IgD-negative memory B cell (primary cell): ENCODE data around the gene IFI27. TPM values are rescaled to one million over a fixed set of nuclear protein-coding genes. Genes with fewer than 3 reads are reported as not detected.

ENCODE experiments used
- H3K27ac Mint-ChIP-seq, 3 donors: one replicate each; pipeline ENCODE4 v1.8.0; 2020 to 2022; ENCODE audit warnings: mild to moderate bottlenecking in 3 of 3, mixed read lengths in 3 of 3, moderate library complexity in 1 of 3
- H3K27me3 Mint-ChIP-seq: one replicate; pipeline ENCODE4 v1.8.0; 2021; ENCODE audit warnings: mixed read lengths
- H3K36me3 Mint-ChIP-seq: one replicate; pipeline ENCODE4 v1.8.0; 2020; ENCODE audit warnings: mild to moderate bottlenecking, mixed read lengths
- H3K4me1 Mint-ChIP-seq, 3 donors: one replicate each; pipeline ENCODE4 v1.8.0; 2020 to 2022; ENCODE audit warnings: mixed read lengths in 3 of 3, mild to moderate bottlenecking in 1 of 3
- H3K4me3 Mint-ChIP-seq, 4 donors: one replicate each; pipeline ENCODE4 v1.8.0; 2020 to 2022; ENCODE audit warnings: mild to moderate bottlenecking in 4 of 4, mixed read lengths in 4 of 4, moderate library complexity in 3 of 4
- H3K9me3 Mint-ChIP-seq, 3 donors: one replicate each; pipeline ENCODE4 v1.8.0; 2020 to 2021; ENCODE audit warnings: mixed read lengths in 3 of 3, mild to moderate bottlenecking in 1 of 3
- polyA plus RNA-seq: library from polyadenylated mRNA; unstranded; fragments of 300-500 nt; fragmentation: Illumina TruSeq; gene quantifications from one replicate; pipeline ENCODE4 v1.2.3, GENCODE V29; 2021

The IFI27 gene
- polyA plus RNA-seq, 1 donor from 2014 or later, result not detected

- Mint-ChIP-seq H3K9me3 (peaks cover 0 to 2% (median 0%) of the 10 kb centered on the region in 3 donors), H3K27ac (no peak overlapping the region), H3K4me1 (no peaks in the 10 kb centered on the region), H3K4me3 (no peak overlapping the region), H3K27me3 (no peaks in the 10 kb centered on the region), H3K36me3 (peaks cover 2% of the 10 kb centered on the region)
Observed at GRCh38 chr14:94089479-94089878, 21.1 kb upstream of the IFI27 start.

DNA sequence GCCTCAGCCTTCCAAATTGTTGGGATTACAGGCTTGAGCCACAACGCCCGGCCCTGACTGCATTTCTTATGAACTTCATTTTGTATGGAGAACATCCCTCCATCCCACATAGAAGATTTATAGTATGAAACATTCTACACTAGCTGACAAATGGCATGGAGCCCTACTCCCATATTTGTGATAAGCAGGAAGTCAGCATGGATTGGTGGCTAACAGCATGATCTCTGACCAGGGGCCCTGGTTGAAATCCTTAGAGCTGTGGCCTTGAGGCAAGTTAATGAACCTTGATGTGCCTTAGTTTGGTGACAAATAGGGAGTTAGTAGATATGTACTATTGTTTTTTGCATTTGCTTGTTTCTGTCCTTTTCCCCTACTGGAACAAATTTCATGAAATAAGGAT, 17.1 kb upstream of the IFI27 start:
- Mint-ChIP-seq H3K27ac (no peak overlapping the region), H3K27me3 (no peaks in the 10 kb centered on the region), H3K4me1 (no peaks in the 10 kb centered on the region), H3K36me3 (peaks cover 4% of the 10 kb centered on the region), H3K4me3 (no peak overlapping the region), H3K9me3 (no peaks in the 10 kb centered on the region)

GRCh38 chr14:94097091-94097490, 13.4 kb upstream of the IFI27 start:
- Mint-ChIP-seq H3K27me3 (no peaks in the 10 kb centered on the region), H3K27ac (no peak overlapping the region), H3K9me3 (no peaks in the 10 kb centered on the region), H3K36me3 (peaks cover 6% of the 10 kb centered on the region), H3K4me1 (no peaks in the 10 kb centered on the region), H3K4me3 (no peak overlapping the region)

- Mint-ChIP-seq H3K27ac (no peak overlapping the region), H3K4me3 (no peak overlapping the region), H3K4me1 (no peaks in the 10 kb centered on the region), H3K27me3 (no peaks in the 10 kb centered on the region), H3K9me3 (no peaks in the 10 kb centered on the region), H3K36me3 (peaks cover 6% of the 10 kb centered on the region)
Observed at GRCh38 chr14:94098326-94098992, 12.1 kb upstream of the IFI27 start.

DNA sequence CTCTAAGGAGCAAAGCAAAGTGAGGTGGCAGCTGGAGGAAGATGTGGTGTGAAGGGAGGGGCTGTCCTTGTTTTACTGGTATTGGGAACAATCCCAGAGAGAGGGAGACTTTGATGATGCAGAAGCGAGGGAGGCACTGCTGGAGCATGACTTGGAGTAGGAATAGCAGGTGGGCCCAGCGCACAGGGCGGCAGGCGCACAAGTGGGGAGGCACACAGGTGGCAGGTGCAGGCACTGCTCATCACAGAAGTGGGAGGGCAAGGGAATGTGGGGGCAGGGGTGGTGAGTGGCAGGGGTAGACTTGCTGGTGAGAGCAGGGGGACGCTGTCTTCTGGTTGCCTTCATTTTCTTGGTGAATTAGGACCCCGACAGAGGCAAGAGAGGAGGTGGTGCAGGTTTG, 11.5 kb upstream of the IFI27 start:
- peak overlapping the region in 1 of 4 donors; percentile 29 for H3K4me3 Mint-ChIP-seq
- H3K4me1 Mint-ChIP-seq, result no peaks in the 10 kb centered on the region
- H3K27ac Mint-ChIP-seq, result no peak overlapping the region
- no peaks in the 10 kb centered on the region for H3K9me3 Mint-ChIP-seq
- H3K36me3 Mint-ChIP-seq, result peaks cover 5% of the 10 kb centered on the region
- H3K27me3 Mint-ChIP-seq, result no peaks in the 10 kb centered on the region

DNA sequence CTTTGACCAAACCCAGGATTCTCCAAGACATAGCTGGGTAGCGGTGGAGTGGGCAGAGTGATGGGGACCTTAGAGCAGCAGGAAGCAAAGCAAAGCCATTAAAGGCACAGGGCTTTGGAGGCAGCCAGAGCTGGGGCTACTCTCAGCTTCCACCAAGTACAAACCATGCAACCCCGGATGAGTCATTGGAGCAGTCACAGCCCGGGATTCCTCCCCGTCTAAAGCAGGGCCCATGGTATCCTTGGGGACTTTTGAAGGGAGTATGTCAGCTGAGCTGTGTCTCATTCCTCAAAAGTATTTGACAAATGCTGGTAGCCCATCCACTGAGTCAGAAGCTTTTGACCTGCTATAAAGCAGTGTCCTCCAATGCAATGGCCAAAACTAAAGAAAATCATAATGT, 9.7 kb upstream of the IFI27 start:
- Mint-ChIP-seq H3K27ac (no peak overlapping the region), H3K9me3 (no peaks in the 10 kb centered on the region), H3K4me1 (no peaks in the 10 kb centered on the region), H3K4me3 (no peak overlapping the region), H3K27me3 (no peaks in the 10 kb centered on the region), H3K36me3 (peaks cover 5% of the 10 kb centered on the region)

DNA sequence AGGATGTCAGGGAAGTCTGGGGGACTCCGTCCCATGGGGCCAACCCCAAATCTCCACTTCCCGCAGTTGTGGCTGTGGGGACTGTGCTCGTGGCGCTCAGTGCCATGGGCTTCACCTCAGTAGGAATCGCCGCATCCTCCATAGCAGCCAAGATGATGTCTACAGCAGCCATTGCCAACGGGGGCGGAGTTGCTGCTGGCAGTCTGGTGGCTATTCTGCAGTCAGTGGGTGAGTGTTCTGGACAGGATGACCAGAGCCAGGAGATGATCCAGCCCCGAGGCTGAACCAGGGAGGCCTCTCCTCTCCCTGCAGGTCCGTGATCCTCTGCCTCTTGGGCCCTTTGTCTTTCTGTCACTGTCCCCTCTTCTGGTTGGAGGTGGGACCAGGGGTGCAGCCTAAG, 8.8 kb upstream of the IFI27 start:
- no peaks in the 10 kb centered on the region for H3K27me3 Mint-ChIP-seq
- H3K9me3 Mint-ChIP-seq, result no peaks in the 10 kb centered on the region
- no peaks in the 10 kb centered on the region for H3K4me1 Mint-ChIP-seq
- H3K36me3 Mint-ChIP-seq, result peaks cover 5% of the 10 kb centered on the region
- H3K27ac Mint-ChIP-seq, result no peak overlapping the region
- H3K4me3 Mint-ChIP-seq, result no peak overlapping the region

GRCh38 chr14:94102768-94103482, 7.6 kb upstream of the IFI27 start:
- Mint-ChIP-seq H3K4me3 (no peak overlapping the region), H3K4me1 (no peaks in the 10 kb centered on the region), H3K36me3 (peaks cover 3% of the 10 kb centered on the region), H3K27me3 (no peaks in the 10 kb centered on the region), H3K9me3 (no peaks in the 10 kb centered on the region), H3K27ac (no peak overlapping the region)

GRCh38 chr14:94103554-94104150, 6.9 kb upstream of the IFI27 start:
- no peaks in the 10 kb centered on the region for H3K9me3 Mint-ChIP-seq
- H3K27ac Mint-ChIP-seq, result no peak overlapping the region
- no peak overlapping the region for H3K4me3 Mint-ChIP-seq

DNA sequence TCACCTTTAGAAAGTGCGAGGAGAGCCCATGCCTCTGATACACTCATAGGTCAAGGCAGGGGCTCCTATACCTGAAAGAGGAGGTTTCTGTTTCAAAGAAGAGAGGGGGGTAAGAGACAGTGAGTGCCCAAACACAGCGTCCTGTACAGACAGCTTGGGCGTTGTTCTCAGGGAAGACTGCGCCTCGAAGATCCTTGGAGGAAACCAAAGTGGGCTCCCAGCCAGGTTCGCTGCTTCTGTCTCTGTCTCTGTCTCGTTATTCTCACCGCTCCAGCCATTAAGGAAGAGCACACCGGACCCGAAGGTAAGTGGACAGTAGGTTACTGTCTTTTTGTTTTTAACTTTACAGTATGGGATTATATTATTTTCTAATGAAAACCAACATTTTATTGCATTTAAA, 5.8 kb upstream of the IFI27 start:
- H3K4me3 Mint-ChIP-seq, result no peak overlapping the region
- H3K27me3 Mint-ChIP-seq, result no peaks in the 10 kb centered on the region
- H3K9me3 Mint-ChIP-seq, result no peaks in the 10 kb centered on the region
- no peaks in the 10 kb centered on the region for H3K4me1 Mint-ChIP-seq
- H3K27ac Mint-ChIP-seq, result no peak overlapping the region
- H3K36me3 Mint-ChIP-seq, result peaks cover 3% of the 10 kb centered on the region

More at GRCh38 chr14:94103554-94104150, 6.9 kb upstream of the IFI27 start:
- Mint-ChIP-seq H3K36me3 (peaks cover 3% of the 10 kb centered on the region), H3K27me3 (no peaks in the 10 kb centered on the region), H3K4me1 (no peaks in the 10 kb centered on the region)

GRCh38 chr14:94109915-94110250, 653 bp upstream of the IFI27 start:
- no peak overlapping the region for H3K4me3 Mint-ChIP-seq
- no peak overlapping the region for H3K27ac Mint-ChIP-seq
- peaks cover 2% of the 10 kb centered on the region for H3K27me3 Mint-ChIP-seq
- no peaks in the 10 kb centered on the region for H3K9me3 Mint-ChIP-seq
- H3K4me1 Mint-ChIP-seq, result no peaks in the 10 kb centered on the region
- H3K36me3 Mint-ChIP-seq, result no peaks in the 10 kb centered on the region

- H3K4me3 Mint-ChIP-seq, result no peak overlapping the region
- no peak overlapping the region for H3K27ac Mint-ChIP-seq
- H3K9me3 Mint-ChIP-seq, result no peaks in the 10 kb centered on the region
Observed at GRCh38 chr14:94111276-94112095, 950 bp downstream of the IFI27 start.

GRCh38 chr14:94112513-94113063, 2.1 kb downstream of the IFI27 start:
- H3K36me3 Mint-ChIP-seq, result no peaks in the 10 kb centered on the region
- H3K4me3 Mint-ChIP-seq, result no peak overlapping the region
- no peaks in the 10 kb centered on the region for H3K9me3 Mint-ChIP-seq
- no peak overlapping the region for H3K27ac Mint-ChIP-seq
- H3K4me1 Mint-ChIP-seq, result no peaks in the 10 kb centered on the region
- H3K27me3 Mint-ChIP-seq, result peaks cover 6% of the 10 kb centered on the region

More at GRCh38 chr14:94111276-94112095, 950 bp downstream of the IFI27 start:
- Mint-ChIP-seq H3K4me1 (no peaks in the 10 kb centered on the region), H3K36me3 (no peaks in the 10 kb centered on the region), H3K27me3 (peaks cover 6% of the 10 kb centered on the region)

DNA sequence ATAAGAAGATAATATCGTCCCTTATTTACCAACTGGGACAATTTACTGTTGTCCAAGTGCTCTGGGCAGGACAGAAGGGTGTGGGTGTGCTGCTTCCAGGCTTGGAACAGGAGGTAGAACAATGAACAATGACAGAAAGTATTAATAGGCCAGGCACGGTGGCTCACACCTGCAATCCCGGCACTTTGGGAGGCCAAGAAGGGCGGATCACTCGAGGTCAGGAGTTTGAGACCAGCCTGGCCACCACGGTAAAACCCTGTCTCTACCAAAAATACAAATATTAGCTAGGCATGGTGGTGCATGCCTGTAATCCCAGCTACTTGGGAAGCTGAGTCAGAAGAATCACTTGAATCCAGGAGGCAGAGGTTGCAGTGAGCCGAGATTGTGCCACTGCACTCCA, 2.5 kb downstream of the IFI27 start:
- Mint-ChIP-seq H3K4me1 (no peaks in the 10 kb centered on the region), H3K27ac (no peak overlapping the region), H3K9me3 (no peaks in the 10 kb centered on the region), H3K27me3 (peaks cover 6% of the 10 kb centered on the region), H3K4me3 (no peak overlapping the region), H3K36me3 (no peaks in the 10 kb centered on the region)

DNA sequence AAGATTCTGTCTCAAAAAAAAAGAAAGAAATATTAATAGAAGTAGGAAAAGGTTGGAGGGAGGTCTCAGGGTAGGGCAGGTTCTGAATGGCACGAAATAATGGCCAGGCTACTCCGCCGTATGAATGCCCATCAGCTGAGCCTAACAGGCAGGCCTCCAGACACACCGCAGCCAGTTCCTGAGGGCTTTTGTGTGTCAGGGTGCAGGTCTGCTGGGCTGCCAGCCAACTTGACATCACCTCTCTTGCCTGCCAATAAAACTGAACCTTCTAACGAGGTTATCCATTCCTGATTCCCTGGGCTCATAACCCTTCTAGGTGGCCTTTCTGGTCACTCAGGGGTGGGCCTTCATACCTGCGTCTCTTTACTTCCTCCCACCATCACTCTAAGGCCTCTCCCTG, 3.0 kb downstream of the IFI27 start:
- no peaks in the 10 kb centered on the region for H3K36me3 Mint-ChIP-seq
- no peaks in the 10 kb centered on the region for H3K4me1 Mint-ChIP-seq
- H3K4me3 Mint-ChIP-seq, result no peak overlapping the region
- no peaks in the 10 kb centered on the region for H3K9me3 Mint-ChIP-seq
- peaks cover 6% of the 10 kb centered on the region for H3K27me3 Mint-ChIP-seq
- no peak overlapping the region for H3K27ac Mint-ChIP-seq
